Peyer's patch (tissue), 4 donors: ENCODE measurements around the gene SLC29A4. TPM values are rescaled to one million over a fixed set of nuclear protein-coding genes. Genes with fewer than 3 reads are reported as not detected.
"Not testable (repeated sequence)": the region's sequence is repeated elsewhere in the genome, so short reads cannot be mapped to it uniquely, and the experiment has no call there.

Source experiments
- DNase-seq, 3 donors: peaks; one replicate each; pipeline ENCODE4 v3.0.0-alpha.2; 2017 to 2019
- H3K27ac ChIP-seq, 4 donors: fragments of 200-600 bp; sonication (generic); one replicate each; pipeline ENCODE4 v1.5.1; 2016 to 2019
- H3K27me3 ChIP-seq, 2 donors: fragments of 200-600 bp; sonication (generic); one replicate each; pipeline ENCODE4 v1.5.1; 2019
- H3K36me3 ChIP-seq, 3 donors: fragments of 200-600 bp; sonication (generic); one replicate each; pipeline ENCODE4 v1.5.1; 2016 to 2019
- H3K4me1 ChIP-seq, 4 donors: fragments of 200-600 bp; sonication (generic); one replicate each; pipeline ENCODE4 v1.5.1; 2016 to 2019
- H3K4me3 ChIP-seq, 4 donors: fragments of 200-600 bp; sonication (generic); 1 replicate in 3 of 4; 2 replicates in 1 of 4; pipeline ENCODE4 v1.5.1; 2016 to 2019; ENCODE audit warnings: mild to moderate bottlenecking in 1 of 4
- H3K9me3 ChIP-seq, 4 donors: fragments of 200-600 bp; sonication (generic); one replicate each; pipeline ENCODE4 v1.5.1; 2016 to 2019; ENCODE audit warnings: mild to moderate bottlenecking in 1 of 4
- CTCF ChIP-seq, 6 experiments: fragments of 450-650 bp in 4 of 6; fragments of 200-600 bp in 2 of 6; sonication (generic) in 1 of 6; IDR thresholded peaks; one replicate each; pipeline ENCODE4 v1.5.1; 2017 to 2019; ENCODE audit warnings: antibody characterized with exemption in 6 of 6, mild to moderate bottlenecking in 3 of 6, moderate library complexity in 1 of 6
- POLR2A ChIP-seq, 2 donors: fragments of 450-650 bp; IDR thresholded peaks; one replicate each; pipeline ENCODE4 v1.5.1; 2017; ENCODE audit warnings: antibody characterized with exemption in 2 of 2, mild to moderate bottlenecking in 2 of 2, moderate library complexity in 2 of 2
- total RNA-seq, 4 donors: library from RNA; depleted of rRNA; stranded (reverse); fragments of >200 nt; gene quantifications; one replicate each; pipeline ENCODE4 v1.1.0, GENCODE V29; 2016

Gene SLC29A4
- total RNA-seq, 4 donors from 2014 or later: 3.2 to 12.4 (median 4.6) TPM

- Histone ChIP-seq H3K4me3 (no peak overlapping the region), H3K4me1 (no peaks in the 10 kb centered on the region), H3K9me3 (no peaks in the 10 kb centered on the region), H3K36me3 (peaks cover 0 to 16% (median 0%) of the 10 kb centered on the region in 3 donors), H3K27ac (no peak overlapping the region), H3K27me3 (no peaks in the 10 kb centered on the region)
- no peak for DNase-seq
- no peak for TF ChIP-seq CTCF (IDR thresholded peaks at IDR 0.05)
- TF ChIP-seq POLR2A (IDR thresholded peaks at IDR 0.05): no peak
Observed at GRCh38 chr7:5303591-5304505, 21.1 kb downstream of the SLC29A4 start.

- not testable (repeated sequence) for DNase-seq, H3K4me1 ChIP-seq, H3K4me3 ChIP-seq, H3K9me3 ChIP-seq, H3K27me3 ChIP-seq, H3K27ac ChIP-seq
- H3K36me3 ChIP-seq: peaks cover 0 to 22% (median 0%) of the 10 kb centered on the region in 3 donors
Observed at GRCh38 chr7:5305050-5305449, 22.3 kb downstream of the SLC29A4 start.

- not testable (repeated sequence) for DNase-seq, H3K27ac ChIP-seq, H3K4me3 ChIP-seq, H3K27me3 ChIP-seq, H3K9me3 ChIP-seq, H3K4me1 ChIP-seq
- H3K36me3 ChIP-seq: peaks cover 0 to 46% (median 0%) of the 10 kb centered on the region in 3 donors
Observed at GRCh38 chr7:5307221-5308142, 24.7 kb downstream of the SLC29A4 start.

GRCh38 chr7:5309146-5309545, 26.4 kb downstream of the SLC29A4 start:
- H3K4me1 ChIP-seq: no peaks in the 10 kb centered on the region
- TF ChIP-seq POLR2A (IDR thresholded peaks at IDR 0.05) (no peak), CTCF (IDR thresholded peaks at IDR 0.05) (no peak)
- no peak overlapping the region for H3K27ac ChIP-seq
- H3K4me3 ChIP-seq: no peak overlapping the region
- DNase-seq: no peak
- H3K9me3 ChIP-seq: no peaks in the 10 kb centered on the region
- H3K27me3 ChIP-seq: no peaks in the 10 kb centered on the region
- peaks cover 0 to 60% (median 0%) of the 10 kb centered on the region in 3 donors for H3K36me3 ChIP-seq

GRCh38 chr7:5310822-5311405, 28.2 kb downstream of the SLC29A4 start:
- no peak for TF ChIP-seq POLR2A (IDR thresholded peaks at IDR 0.05)
- TF ChIP-seq CTCF (IDR thresholded peaks at IDR 0.05): no peak
- H3K4me1 ChIP-seq: no peaks in the 10 kb centered on the region
- no peak for DNase-seq
- peaks cover 0 to 76% (median 0%) of the 10 kb centered on the region in 3 donors for H3K36me3 ChIP-seq
- no peak overlapping the region for H3K27ac ChIP-seq
- H3K9me3 ChIP-seq: no peaks in the 10 kb centered on the region
- H3K27me3 ChIP-seq: no peaks in the 10 kb centered on the region
- H3K4me3 ChIP-seq: no peak overlapping the region

- DNase-seq, H3K27me3 ChIP-seq, H3K4me1 ChIP-seq, H3K4me3 ChIP-seq, H3K9me3 ChIP-seq, H3K27ac ChIP-seq: not testable (repeated sequence)
- peaks cover 0 to 82% (median 0%) of the 10 kb centered on the region in 3 donors for H3K36me3 ChIP-seq
Observed at GRCh38 chr7:5312276-5313070, 29.7 kb downstream of the SLC29A4 start.

GRCh38 chr7:5313076-5313885, 30.5 kb downstream of the SLC29A4 start:
- not testable (repeated sequence) for H3K4me3 ChIP-seq, H3K27ac ChIP-seq, H3K4me1 ChIP-seq, H3K27me3 ChIP-seq, H3K9me3 ChIP-seq, DNase-seq
- H3K36me3 ChIP-seq: peaks cover 0 to 78% (median 0%) of the 10 kb centered on the region in 3 donors
